Glomerular endothelial cell (primary cell): ENCODE data around the gene MCC. TPM values are rescaled to one million over a fixed set of nuclear protein-coding genes. Genes with fewer than 3 reads are reported as not detected.

ENCODE experiments used
- DNase-seq: peaks from one replicate; pipeline ENCODE4 v3.0.0-alpha.2; 2011; ENCODE audit warnings: low read depth, low spot score; ENCODE audit errors: extremely low read depth
- total RNA-seq: library from RNA; depleted of rRNA; stranded (reverse); fragments of >200 nt; gene quantifications from 2 replicates; pipeline ENCODE4 v1.2.3, GENCODE V29; 2015

Gene MCC
- total RNA-seq, 1 donor from 2014 or later: 30.2 TPM

- DNase-seq: no peak
Observed at GRCh38 chr5:113278976-113279375, 209.3 kb downstream of the MCC start.

- no peak for DNase-seq
Observed at GRCh38 chr5:113276493-113276892, 211.8 kb downstream of the MCC start.

GRCh38 chr5:113276001-113276400, 212.3 kb downstream of the MCC start:
- no peak for DNase-seq

- no peak for DNase-seq
Observed at GRCh38 chr5:113274836-113275414, 213.3 kb downstream of the MCC start.

GRCh38 chr5:113273948-113274347, 214.3 kb downstream of the MCC start:
- DNase-seq: no peak

- no peak for DNase-seq
Observed at GRCh38 chr5:113271745-113272454, 216.4 kb downstream of the MCC start.

- no peak for DNase-seq
Observed at GRCh38 chr5:113271015-113271414, 217.2 kb downstream of the MCC start.

- no peak for DNase-seq
Observed at GRCh38 chr5:113270086-113270485, 218.2 kb downstream of the MCC start.

GRCh38 chr5:113269023-113269997, 218.9 kb downstream of the MCC start:
- DNase-seq: no peak

GRCh38 chr5:113268232-113268631, 220.0 kb downstream of the MCC start:
- DNase-seq: no peak

GRCh38 chr5:113267361-113267900, 220.8 kb downstream of the MCC start:
- DNase-seq: no peak

- DNase-seq: no peak
Observed at GRCh38 chr5:113266913-113267227, 221.4 kb downstream of the MCC start.

- DNase-seq: no peak
Observed at GRCh38 chr5:113266227-113266912, 221.9 kb downstream of the MCC start.

GRCh38 chr5:113265190-113265589, 223.1 kb downstream of the MCC start:
- DNase-seq: no peak

- no peak for DNase-seq
Observed at GRCh38 chr5:113264046-113264445, 224.2 kb downstream of the MCC start.

GRCh38 chr5:113263545-113263944, 224.7 kb downstream of the MCC start:
- DNase-seq: no peak

GRCh38 chr5:113262674-113263073, 225.6 kb downstream of the MCC start:
- no peak for DNase-seq

GRCh38 chr5:113259034-113259433, 229.2 kb downstream of the MCC start:
- DNase-seq: no peak

GRCh38 chr5:113257545-113257944, 230.7 kb downstream of the MCC start:
- DNase-seq: no peak

- no peak for DNase-seq
Observed at GRCh38 chr5:113256671-113257452, 231.4 kb downstream of the MCC start.
